ENCODE results near the gene PTCRA. TPM values are rescaled to one million over a fixed set of nuclear protein-coding genes. Genes with fewer than 3 reads are reported as not detected.
A peak's percentile ranks its signal among the peaks of the same experiment; 100 is the strongest.

The PTCRA gene
- total RNA-seq, 4 donors from 2014 or later: not detected

DNA sequence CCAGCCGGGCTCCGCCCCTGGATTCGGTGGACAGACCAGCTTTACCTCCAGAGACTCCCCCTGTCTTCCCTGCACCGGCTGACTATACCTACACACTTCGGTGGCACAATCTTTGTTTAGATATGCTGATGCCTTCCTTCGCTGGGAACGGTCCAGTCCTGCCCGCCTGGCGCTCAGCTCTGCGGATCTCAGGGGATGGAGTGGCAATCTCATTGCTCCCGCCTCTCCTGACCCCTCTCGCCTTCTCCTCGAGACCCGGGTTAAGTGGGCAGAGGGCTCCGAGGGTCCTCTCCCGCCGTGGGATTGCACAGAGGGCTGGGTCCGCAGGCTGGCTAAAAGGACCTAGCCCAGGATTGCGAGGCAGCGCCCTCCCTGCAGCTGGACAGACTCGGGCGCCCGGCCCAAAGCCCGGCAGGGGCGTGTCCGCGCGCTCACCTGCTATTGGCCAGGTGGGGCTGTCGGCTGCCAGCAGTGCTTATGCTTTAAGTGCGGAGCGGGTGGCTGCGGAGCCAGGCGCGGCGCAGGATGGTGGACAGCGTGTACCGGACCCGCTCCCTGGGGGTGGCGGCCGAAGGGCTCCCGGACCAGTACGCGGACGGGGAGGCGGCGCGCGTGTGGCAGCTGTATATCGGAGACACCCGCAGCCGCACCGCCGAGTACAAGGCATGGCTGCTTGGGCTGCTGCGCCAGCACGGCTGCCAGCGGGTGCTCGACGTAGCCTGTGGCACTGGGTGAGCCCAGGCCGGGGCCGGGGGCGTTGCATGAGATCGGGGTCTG, 44.6 kb downstream of the PTCRA start, which contains the start of gene GNMT:
Gene GNMT (plus strand): TSS at position 512 of the 777 bp plus-strand sequence. CDS start 14 bp downstream, at position 526.
- Histone ChIP-seq H3K36me3 (peaks cover 0 to 13% (median 5%) of the 10 kb centered on the region in 4 donors), H3K4me1 (peaks cover 8 to 17% (median 13%) of the 10 kb centered on the region in 4 donors), H3K9me3 (no peaks in the 10 kb centered on the region), H3K4me3 (peak within 1 kb of the TSS; percentile 26 to 46 (median 36)), H3K27me3 (no peaks in the 10 kb centered on the region), H3K27ac (no peak within 1 kb of the TSS)
- in situ Hi-C loops (cut with MboI; ENCODE audit: low pct_ligation_motif_present in 1 of 4, low pct_unique_long_range_greater_than_20kb in 1 of 4, low sequenced_read_pairs in 3 of 4): no loop called here
- TF ChIP-seq, protein P1, sequence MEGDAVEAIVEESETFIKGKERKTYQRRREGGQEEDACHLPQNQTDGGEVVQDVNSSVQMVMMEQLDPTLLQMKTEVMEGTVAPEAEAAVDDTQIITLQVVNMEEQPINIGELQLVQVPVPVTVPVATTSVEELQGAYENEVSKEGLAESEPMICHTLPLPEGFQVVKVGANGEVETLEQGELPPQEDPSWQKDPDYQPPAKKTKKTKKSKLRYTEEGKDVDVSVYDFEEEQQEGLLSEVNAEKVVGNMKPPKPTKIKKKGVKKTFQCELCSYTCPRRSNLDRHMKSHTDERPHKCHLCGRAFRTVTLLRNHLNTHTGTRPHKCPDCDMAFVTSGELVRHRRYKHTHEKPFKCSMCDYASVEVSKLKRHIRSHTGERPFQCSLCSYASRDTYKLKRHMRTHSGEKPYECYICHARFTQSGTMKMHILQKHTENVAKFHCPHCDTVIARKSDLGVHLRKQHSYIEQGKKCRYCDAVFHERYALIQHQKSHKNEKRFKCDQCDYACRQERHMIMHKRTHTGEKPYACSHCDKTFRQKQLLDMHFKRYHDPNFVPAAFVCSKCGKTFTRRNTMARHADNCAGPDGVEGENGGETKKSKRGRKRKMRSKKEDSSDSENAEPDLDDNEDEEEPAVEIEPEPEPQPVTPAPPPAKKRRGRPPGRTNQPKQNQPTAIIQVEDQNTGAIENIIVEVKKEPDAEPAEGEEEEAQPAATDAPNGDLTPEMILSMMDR (IDR thresholded peaks at IDR 0.05): no peak
- TF ChIP-seq POLR2A (IDR thresholded peaks at IDR 0.05) (peak; percentile 24), POLR2AphosphoS5 (IDR thresholded peaks at IDR 0.05) (peak in 1 of 3 donors; percentile 33), EP300 (IDR thresholded peaks at IDR 0.05; ENCODE audit: low read depth) (no peak)
- intact Hi-C loops (cut with DNase I; ENCODE audit: low total_unique reads): no loop called here
- 4% methylated on average over 57 of the region's 62 CpGs; no CpG with 5 or more reads in 1 of the 2 donors for WGBS, 2 donors (ENCODE audit: low coverage in 1 of 2)
- DNase-seq: peak; percentile 82

DNA sequence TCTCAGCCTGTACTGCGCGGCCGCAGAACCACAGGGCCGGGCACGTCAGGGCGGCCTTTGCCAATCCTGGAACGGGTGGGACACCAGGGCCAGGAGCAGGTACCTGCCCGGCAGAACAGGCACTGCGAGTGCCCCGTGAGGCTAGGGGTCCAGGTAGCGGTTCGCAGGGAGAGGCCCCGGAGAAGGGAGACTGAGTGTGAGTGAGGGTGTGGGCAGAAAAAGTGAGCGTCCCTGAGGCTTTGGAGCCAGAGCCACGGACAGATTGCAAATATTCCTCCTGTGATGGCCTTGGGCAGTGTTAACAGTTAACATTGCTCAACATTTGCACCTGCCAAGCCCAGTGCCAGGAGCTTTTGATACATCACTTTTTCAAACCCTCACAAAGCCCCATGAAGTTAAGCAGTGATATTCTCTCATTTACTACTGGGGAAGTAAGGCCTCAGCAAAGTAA, 45.2 kb downstream of the PTCRA start:
- TF ChIP-seq EP300 (IDR thresholded peaks at IDR 0.05; ENCODE audit: low read depth): no peak
- Histone ChIP-seq H3K9me3 (no peaks in the 10 kb centered on the region), H3K27ac (no peak overlapping the region), H3K27me3 (no peaks in the 10 kb centered on the region), H3K4me3 (peak overlapping the region; percentile 26 to 46 (median 36)), H3K36me3 (peaks cover 0 to 14% (median 5%) of the 10 kb centered on the region in 4 donors), H3K4me1 (peaks cover 8 to 17% (median 13%) of the 10 kb centered on the region in 4 donors)
- WGBS, 2 donors (ENCODE audit: low coverage in 1 of 2): 33 to 48% methylated on average over 7 to 11 of the region's 15 CpGs
- DNase-seq: no peak
- intact Hi-C loops (cut with DNase I; ENCODE audit: low total_unique reads): no loop called here
- in situ Hi-C loops (cut with MboI; ENCODE audit: low pct_ligation_motif_present in 1 of 4, low pct_unique_long_range_greater_than_20kb in 1 of 4, low sequenced_read_pairs in 3 of 4): no loop called here

DNA sequence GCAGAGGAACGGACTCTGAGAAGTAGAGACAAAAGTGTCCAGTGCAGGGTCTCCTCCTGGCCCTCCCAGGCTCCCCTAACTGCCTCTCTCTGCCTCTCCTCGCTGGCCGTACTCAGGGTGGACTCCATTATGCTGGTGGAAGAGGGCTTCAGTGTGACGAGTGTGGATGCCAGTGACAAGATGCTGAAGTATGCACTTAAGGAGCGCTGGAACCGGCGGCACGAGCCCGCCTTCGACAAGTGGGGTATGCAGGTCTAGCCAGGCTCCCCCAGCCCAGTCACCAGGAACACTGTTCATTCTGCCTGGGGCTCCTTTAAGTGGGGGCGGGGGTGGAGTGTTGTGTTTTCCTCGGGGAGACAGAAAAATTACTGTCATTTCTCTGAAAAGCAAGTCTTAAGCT, 46.2 kb downstream of the PTCRA start:
- Histone ChIP-seq H3K36me3 (peaks cover 0 to 15% (median 7%) of the 10 kb centered on the region in 4 donors), H3K27ac (no peak overlapping the region), H3K4me1 (peaks cover 8 to 17% (median 13%) of the 10 kb centered on the region in 4 donors), H3K9me3 (no peaks in the 10 kb centered on the region), H3K27me3 (no peaks in the 10 kb centered on the region), H3K4me3 (no peak overlapping the region)
- intact Hi-C loops (cut with DNase I; ENCODE audit: low total_unique reads): no loop called here
- in situ Hi-C loops (cut with MboI; ENCODE audit: low pct_ligation_motif_present in 1 of 4, low pct_unique_long_range_greater_than_20kb in 1 of 4, low sequenced_read_pairs in 3 of 4): no loop called here
- DNase-seq: no peak
- TF ChIP-seq EP300 (IDR thresholded peaks at IDR 0.05; ENCODE audit: low read depth): no peak
- TF ChIP-seq, protein P1 (IDR thresholded peaks at IDR 0.05): no peak
- no peak for TF ChIP-seq POLR2A (IDR thresholded peaks at IDR 0.05)
- no peak for TF ChIP-seq POLR2AphosphoS5 (IDR thresholded peaks at IDR 0.05)
- WGBS, 2 donors (ENCODE audit: low coverage in 1 of 2): 90 to 100% methylated on average over 1 to 12 of the region's 12 CpGs

DNA sequence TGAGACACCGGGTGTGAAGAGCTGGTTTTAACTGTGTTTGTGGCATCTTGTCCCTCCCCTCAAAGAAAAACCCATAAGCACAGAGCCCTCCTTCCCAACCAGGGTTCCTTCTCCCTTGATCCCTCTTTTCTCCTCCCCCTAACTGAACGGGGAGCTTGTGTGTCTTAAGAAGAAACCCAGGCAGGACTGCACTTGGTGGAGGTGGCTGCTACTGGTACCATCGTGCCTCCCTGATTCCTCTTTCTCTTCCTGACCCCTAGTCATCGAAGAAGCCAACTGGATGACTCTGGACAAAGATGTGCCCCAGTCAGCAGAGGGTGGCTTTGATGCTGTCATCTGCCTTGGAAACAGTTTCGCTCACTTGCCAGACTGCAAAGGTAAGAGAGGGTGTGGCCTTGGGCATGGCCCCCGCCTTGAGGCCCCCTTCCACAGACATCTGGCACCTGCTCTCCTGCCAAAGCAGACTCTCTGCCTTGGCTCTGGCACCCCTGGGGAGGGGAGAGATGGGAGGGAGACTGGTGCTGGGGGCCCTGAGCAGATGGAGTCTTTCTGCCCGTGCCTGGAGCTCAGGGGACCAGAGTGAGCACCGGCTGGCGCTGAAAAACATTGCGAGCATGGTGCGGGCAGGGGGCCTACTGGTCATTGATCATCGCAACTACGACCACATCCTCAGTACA, 46.8 kb downstream of the PTCRA start:
- TF ChIP-seq POLR2A (IDR thresholded peaks at IDR 0.05) (no peak), EP300 (IDR thresholded peaks at IDR 0.05; ENCODE audit: low read depth) (no peak), POLR2AphosphoS5 (IDR thresholded peaks at IDR 0.05) (no peak)
- TF ChIP-seq, protein P1 (IDR thresholded peaks at IDR 0.05): no peak
- DNase-seq: no peak
- H3K4me3 ChIP-seq: no peak overlapping the region
- peaks cover 8 to 17% (median 13%) of the 10 kb centered on the region in 4 donors for H3K4me1 ChIP-seq
- no peaks in the 10 kb centered on the region for H3K27me3 ChIP-seq
- H3K27ac ChIP-seq: no peak overlapping the region
- intact Hi-C loops (cut with DNase I; ENCODE audit: low total_unique reads) (no loop called here), in situ Hi-C loops (cut with MboI; ENCODE audit: low pct_ligation_motif_present in 1 of 4, low pct_unique_long_range_greater_than_20kb in 1 of 4, low sequenced_read_pairs in 3 of 4) (no loop called here)
- 94 to 100% methylated on average over 3 to 13 of the region's 13 CpGs for WGBS, 2 donors (ENCODE audit: low coverage in 1 of 2)
- H3K9me3 ChIP-seq: no peaks in the 10 kb centered on the region
- peaks cover 0 to 15% (median 7%) of the 10 kb centered on the region in 4 donors for H3K36me3 ChIP-seq

All from transverse colon (tissue), 4 donors.